ENCODE measurements around the gene ITGA1.

- TF ChIP-seq, protein P1, sequence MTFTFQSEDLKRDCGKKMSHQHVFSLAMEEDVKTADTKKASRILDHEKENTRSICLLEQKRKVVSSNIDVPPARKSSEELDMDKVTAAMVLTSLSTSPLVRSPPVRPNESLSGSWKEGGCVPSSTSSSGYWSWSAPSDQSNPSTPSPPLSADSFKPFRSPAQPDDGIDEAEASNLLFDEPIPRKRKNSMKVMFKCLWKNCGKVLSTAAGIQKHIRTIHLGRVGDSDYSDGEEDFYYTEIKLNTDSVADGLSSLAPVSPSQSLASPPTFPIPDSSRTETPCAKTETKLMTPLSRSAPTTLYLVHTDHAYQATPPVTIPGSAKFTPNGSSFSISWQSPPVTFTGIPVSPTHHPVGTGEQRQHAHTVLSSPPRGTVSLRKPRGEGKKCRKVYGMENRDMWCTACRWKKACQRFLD (tag by site-specific recombination; IDR thresholded peaks at IDR 0.05) = no peak
- TF ChIP-seq ZNF529 (tag by site-specific recombination; IDR thresholded peaks at IDR 0.05; ENCODE audit: insufficient replicate concordance) (no peak), SP3 (tag by site-specific recombination; IDR thresholded peaks at IDR 0.05) (no peak), ZNF121 (tag by site-specific recombination; IDR thresholded peaks at IDR 0.05) (no peak), ZFP3 (tag by site-specific recombination; IDR thresholded peaks at IDR 0.05; ENCODE audit: low read depth) (no peak), ZNF140 (tag by site-specific recombination; IDR thresholded peaks at IDR 0.05) (no peak), ZNF274 (IDR thresholded peaks at IDR 0.05; ENCODE audit: low read length) (no peak), ZNF274 (tag by site-specific recombination; IDR thresholded peaks at IDR 0.05; ENCODE audit: borderline replicate concordance) (no peak), ZNF48 (tag by site-specific recombination; IDR thresholded peaks at IDR 0.05) (no peak)
- TF ChIP-seq, protein P2, sequence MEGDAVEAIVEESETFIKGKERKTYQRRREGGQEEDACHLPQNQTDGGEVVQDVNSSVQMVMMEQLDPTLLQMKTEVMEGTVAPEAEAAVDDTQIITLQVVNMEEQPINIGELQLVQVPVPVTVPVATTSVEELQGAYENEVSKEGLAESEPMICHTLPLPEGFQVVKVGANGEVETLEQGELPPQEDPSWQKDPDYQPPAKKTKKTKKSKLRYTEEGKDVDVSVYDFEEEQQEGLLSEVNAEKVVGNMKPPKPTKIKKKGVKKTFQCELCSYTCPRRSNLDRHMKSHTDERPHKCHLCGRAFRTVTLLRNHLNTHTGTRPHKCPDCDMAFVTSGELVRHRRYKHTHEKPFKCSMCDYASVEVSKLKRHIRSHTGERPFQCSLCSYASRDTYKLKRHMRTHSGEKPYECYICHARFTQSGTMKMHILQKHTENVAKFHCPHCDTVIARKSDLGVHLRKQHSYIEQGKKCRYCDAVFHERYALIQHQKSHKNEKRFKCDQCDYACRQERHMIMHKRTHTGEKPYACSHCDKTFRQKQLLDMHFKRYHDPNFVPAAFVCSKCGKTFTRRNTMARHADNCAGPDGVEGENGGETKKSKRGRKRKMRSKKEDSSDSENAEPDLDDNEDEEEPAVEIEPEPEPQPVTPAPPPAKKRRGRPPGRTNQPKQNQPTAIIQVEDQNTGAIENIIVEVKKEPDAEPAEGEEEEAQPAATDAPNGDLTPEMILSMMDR (tag by site-specific recombination; IDR thresholded peaks at IDR 0.05) = no peak
These were observed 121.5 kb downstream of the ITGA1 start for GRCh38 chr5:52909192-52909591.
